ENCODE data around the gene PUS7.

The PUS7 gene

GRCh38 chr7:105489409-105489808, 32.7 kb downstream of the PUS7 start:
- H3K27ac ChIP-seq = peak overlapping the region; percentile 60
- TF ChIP-seq CTCF (conservative IDR thresholded peaks at IDR 0.05) = no peak

GRCh38 chr7:105487579-105488571, 34.2 kb downstream of the PUS7 start:
- peak; percentile 84 for TF ChIP-seq CTCF (conservative IDR thresholded peaks at IDR 0.05)
- H3K27ac ChIP-seq = peak overlapping the region; percentile 60

GRCh38 chr7:105480931-105481330, 41.1 kb downstream of the PUS7 start:
- no peak overlapping the region for H3K27ac ChIP-seq
- TF ChIP-seq CTCF (conservative IDR thresholded peaks at IDR 0.05) = no peak

- H3K27ac ChIP-seq = no peak overlapping the region
- no peak for TF ChIP-seq CTCF (conservative IDR thresholded peaks at IDR 0.05)
These were observed 43.5 kb downstream of the PUS7 start for GRCh38 chr7:105478606-105479005.

GRCh38 chr7:105477908-105478307, 44.2 kb downstream of the PUS7 start:
- TF ChIP-seq CTCF (conservative IDR thresholded peaks at IDR 0.05) = no peak

GRCh38 chr7:105474045-105474444, 48.0 kb downstream of the PUS7 start:
- TF ChIP-seq CTCF (conservative IDR thresholded peaks at IDR 0.05) = no peak

More at GRCh38 chr7:105477908-105478307, 44.2 kb downstream of the PUS7 start:
- H3K27ac ChIP-seq = no peak overlapping the region

GRCh38 chr7:105473163-105473562, 48.9 kb downstream of the PUS7 start:
- no peak for TF ChIP-seq CTCF (conservative IDR thresholded peaks at IDR 0.05)
- H3K27ac ChIP-seq = no peak overlapping the region

More at GRCh38 chr7:105474045-105474444, 48.0 kb downstream of the PUS7 start:
- no peak overlapping the region for H3K27ac ChIP-seq
